Suppressor macrophage treated with lipopolysaccharide for 1 hour (primary cell): ENCODE results near the gene PRSS33.
A peak's percentile ranks its signal among the peaks of the same experiment; 100 is the strongest.

Experiments used
- DNase-seq, 3 donors: peaks; one replicate each; pipeline ENCODE4 v3.0.0-alpha.2; 2020 to 2022

Gene PRSS33

GRCh38 chr16:2739625-2740430, 47.5 kb downstream of the PRSS33 start:
- DNase-seq: no peak

DNA sequence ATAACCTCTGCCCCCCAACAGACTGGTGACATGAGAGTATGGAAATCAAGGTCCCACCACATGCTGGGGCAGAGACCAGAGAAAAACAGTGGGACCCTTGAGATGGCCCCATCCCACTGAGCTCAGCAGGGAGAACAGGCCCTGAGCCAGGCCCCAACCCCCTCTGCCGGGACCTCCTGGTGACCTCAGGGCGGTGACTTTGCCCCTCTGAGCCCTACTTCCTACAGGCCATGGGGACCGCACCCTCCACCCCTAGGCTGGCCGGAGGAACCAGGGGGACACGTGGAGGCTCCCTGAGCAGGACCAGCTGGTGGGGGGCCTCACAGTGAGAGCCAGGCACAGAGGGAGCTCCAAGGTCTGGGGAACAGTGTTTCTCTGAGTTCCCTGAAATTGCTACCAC, 48.7 kb downstream of the PRSS33 start:
- no peak for DNase-seq

DNA sequence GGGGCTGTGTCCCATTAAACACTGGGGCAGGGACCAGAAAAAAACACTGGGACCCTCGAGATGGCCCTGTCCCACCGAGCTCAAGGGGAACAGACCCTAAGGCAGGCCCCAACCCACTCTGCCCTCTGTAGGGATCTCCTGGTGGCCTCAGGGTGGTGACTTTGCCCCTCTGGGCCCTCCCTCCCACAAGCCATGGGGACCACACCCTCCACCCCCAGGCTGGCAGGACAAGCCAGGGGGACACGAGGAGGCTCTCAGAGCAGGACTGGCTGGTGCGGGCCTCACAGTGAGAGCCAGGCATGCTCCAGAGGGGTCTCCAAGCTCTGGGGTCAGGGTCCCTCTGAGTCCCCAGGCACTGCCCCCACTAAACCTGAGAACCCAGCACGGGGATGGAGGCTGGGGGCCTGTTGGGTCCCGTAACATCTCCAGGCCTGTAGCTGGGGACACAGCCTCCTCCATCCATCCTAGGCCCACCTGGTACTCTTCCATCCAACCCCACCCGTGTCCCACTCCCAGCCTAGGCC, 49.4 kb downstream of the PRSS33 start:
- DNase-seq: no peak

- DNase-seq: no peak
Measured at GRCh38 chr16:2737238-2737605, 50.1 kb downstream of the PRSS33 start.

- no peak for DNase-seq
Measured at GRCh38 chr16:2736476-2737237, 50.7 kb downstream of the PRSS33 start.

DNA sequence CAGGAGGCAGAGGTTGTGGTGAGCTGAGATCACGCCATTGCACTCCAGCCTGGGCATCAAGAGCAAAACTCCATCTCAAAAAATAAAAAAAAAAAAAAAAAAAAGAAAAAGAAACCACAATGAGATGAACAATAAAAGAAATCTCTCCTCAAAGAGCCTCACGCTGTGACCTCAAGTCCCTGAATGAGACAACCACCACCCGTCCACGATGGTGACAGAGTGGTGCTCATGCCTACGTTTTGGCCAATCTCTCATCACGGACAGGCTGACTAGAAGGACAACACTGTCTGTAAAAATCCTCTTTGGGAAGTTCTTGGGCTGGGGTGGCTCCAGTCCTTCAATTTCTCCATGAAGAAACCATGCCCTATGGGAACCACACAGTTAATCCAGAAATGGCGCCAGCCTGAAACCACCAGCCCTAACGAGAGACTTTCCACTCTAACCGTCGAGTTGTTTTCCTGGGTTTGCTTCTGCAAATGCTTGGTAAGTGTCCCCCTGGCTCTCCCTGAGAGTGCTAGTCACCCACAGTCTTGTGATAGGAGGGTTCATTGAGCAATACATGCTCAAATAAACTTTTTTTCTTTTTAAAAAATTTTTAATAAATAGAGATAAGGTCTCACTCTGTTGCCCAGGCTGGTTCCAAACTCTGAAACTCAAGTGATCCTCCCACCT, 52.4 kb downstream of the PRSS33 start:
- DNase-seq: peak; percentile 50 to 57 (median 52)
